ENCODE results near the gene DISP1. TPM values are rescaled to one million over a fixed set of nuclear protein-coding genes. Genes with fewer than 3 reads are reported as not detected.
"Not testable (repeated sequence)": the region's sequence is repeated elsewhere in the genome, so short reads cannot be mapped to it uniquely, and the experiment has no call there.

DISP1 gene
- total RNA-seq, 1 donor from 2014 or later, result 2.2 TPM

DNA sequence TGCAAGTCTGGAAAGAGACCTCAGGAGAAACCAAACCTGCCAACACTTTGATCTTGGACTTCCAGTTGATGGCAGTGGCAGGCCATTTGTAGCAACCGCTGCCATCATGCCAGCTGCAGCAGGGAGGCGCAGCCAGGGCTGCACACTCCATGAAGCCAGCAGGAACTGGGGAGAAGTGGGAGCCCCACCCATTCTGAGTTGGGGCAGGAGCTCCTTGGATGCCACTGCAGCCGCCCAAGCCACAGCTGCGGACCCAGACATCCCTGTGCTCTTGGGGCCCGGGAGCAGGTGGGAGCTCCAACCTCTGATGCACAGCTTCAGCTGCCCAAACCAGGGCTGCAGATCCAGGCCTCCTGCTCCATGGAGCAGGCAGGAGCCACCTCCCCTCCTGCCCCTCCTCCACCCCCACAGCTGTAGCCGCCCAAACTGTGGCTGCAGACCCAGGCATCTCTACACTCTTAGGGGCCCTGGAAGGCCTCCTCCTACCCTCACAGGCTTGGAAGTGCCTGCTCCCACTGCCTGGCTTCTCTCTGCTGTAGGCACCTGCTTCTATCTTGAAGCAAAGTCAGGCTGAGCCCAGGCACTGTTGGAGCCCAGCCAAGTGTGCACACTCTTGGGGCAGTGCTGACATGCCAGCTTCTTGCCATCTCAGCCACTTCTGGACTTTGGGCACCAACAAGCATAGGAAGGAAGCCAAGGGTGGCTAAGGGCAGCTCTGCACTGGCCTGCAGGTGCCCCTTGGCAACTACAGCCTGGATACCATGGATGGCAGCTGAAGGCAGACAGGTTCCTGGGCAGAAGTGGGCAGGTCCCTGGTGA, 20.0 kb upstream of the DISP1 start:
- DNase-seq (ENCODE audit: low read depth), result peak; percentile 31

GRCh38 chr1:222798116-222798515, 16.7 kb upstream of the DISP1 start:
- no peak for DNase-seq (ENCODE audit: low read depth)

DNA sequence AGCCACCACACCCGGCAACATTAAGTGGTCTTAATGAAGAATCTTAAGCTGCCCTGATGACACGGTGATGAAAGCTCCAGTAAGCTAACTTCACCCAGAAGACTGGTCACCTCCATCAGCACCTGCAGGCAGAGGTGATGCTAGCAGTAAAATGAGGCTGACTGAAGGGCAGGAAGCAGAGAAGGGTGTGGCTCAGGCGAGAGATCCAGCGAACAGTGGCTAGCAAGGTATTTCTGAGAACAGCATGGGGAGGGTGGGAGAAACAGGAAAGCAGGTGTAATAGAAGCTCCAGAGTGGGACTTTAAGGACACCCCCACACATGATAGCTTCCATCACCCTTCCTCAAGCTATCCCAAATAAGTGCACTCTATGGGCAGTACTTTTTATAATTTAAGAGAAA, 15.9 kb upstream of the DISP1 start:
- no peak for DNase-seq (ENCODE audit: low read depth)

- DNase-seq (ENCODE audit: low read depth), result no peak
These were observed 13.8 kb upstream of the DISP1 start for GRCh38 chr1:222801067-222801466.

DNA sequence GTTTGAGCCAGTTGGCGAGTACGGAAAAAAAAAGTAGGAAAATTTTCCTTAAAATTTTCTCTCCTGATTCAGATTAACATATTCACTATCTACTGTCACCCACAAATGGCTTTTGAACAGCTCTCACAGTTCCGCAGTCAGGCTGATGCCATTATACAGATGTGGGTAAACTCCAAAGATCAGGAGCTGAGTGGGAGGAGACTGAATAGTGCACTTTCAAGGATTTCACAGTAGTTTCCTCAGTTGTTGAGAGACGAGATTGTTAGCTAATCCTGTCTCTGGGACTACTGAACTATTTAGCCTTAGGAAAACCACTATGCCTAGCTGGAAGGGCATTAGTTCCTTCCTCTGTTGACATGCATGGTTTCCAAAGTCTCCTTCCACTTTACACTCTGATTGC, 3.2 kb upstream of the DISP1 start:
- DNase-seq (ENCODE audit: low read depth), result no peak

DNA sequence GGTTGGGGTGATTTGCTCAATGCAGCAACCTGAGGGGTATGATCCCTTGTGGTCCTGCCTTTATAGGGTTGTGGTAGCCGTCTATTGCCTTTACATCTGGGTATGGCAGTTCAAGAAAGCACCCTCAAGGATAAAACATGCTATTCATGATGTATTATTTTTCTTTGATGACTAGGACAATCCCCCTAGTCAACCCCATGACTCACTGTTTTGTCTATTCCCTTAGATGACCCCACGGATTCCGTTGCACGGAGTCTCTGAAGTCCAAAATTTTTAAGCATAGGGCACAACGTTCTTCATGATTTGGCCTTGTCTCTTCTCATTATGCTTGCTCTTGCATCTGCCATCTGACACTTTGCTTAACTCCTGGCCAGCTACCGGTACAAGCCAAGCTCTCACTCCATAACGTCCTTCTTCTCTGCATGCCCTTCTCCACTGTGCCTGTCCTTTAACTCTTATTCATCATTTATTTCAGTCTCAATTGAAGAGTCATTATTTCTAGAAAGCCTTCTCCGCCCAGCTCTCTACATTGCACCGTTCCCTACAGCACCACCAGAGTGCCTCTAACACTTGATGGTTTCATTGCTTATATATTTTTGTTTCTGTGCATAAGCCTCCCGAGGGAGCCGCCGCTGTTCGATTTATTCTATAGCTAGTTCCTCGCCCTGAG, 838 bp upstream of the DISP1 start:
- DNase-seq (ENCODE audit: low read depth), result no peak

DNA sequence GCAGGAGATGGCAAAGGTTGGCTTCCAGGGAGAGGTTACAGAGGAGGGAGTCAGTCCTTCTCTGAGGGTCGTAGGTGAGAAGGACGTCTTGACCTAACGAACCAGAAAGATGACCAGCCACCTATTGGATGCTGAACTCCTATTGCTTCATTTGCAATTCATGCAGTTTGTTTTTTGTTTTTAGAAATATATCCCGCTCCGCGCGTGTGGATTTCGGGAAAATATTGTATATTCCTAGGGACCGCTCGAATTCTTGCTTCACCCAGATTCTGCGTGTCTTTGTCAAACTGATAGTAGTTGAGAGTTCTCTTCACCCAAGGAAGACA, 564 bp downstream of the DISP1 start:
- no peak for DNase-seq (ENCODE audit: low read depth)

- DNase-seq (ENCODE audit: low read depth), result peak; percentile 59
These were observed 2.7 kb downstream of the DISP1 start for GRCh38 chr1:222817529-222817928.

GRCh38 chr1:222818171-222818570, 3.3 kb downstream of the DISP1 start:
- DNase-seq (ENCODE audit: low read depth), result no peak

DNA sequence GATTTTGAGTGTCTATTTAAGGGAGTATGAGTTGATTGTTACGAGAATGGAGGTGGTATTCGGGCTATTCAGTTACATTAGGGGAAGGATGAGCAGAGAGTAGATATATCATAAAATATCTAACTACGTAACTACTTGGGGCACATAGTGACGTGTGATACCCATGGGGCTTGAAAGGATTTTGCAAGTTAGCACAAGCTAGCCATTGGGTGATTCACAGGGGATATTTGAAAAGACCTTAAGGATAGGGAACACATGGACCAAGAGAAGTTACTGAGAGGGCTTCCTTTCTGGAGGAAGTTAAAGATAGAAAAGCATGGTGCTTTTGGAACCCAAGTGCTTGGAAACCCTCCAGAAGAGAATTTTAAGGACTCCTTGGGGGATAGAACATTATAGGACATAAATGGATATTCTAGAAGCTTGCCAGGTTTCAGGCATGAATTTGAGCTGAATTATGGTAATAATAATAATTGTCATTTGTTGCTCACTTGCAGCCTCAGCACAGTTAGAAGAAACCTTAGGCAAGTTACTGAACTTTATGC, 5.4 kb downstream of the DISP1 start:
- DNase-seq (ENCODE audit: low read depth), result no peak

DNA sequence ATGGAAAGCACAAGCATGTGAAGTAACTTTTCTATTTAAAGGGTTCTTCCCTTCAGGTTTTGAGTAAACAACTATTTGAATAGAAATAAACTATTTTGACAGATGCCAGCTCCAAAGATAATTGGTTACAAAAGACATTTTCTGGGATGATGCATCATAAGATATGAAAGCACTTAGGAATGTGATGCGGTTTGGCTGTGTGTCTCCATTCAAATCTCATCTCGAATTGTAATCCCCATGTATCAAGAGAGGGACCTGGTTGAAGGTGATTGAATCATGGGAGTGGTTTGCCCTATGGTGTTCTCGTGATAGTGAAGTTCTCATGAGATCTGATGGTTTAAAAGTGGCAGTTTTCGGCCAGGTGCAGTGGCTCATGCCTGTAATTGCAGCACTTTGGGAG, 6.4 kb downstream of the DISP1 start:
- no peak for DNase-seq (ENCODE audit: low read depth)

GRCh38 chr1:222823695-222824094, 8.9 kb downstream of the DISP1 start:
- DNase-seq (ENCODE audit: low read depth), result no peak

GRCh38 chr1:222824641-222825040, 9.8 kb downstream of the DISP1 start:
- no peak for DNase-seq (ENCODE audit: low read depth)

- no peak for DNase-seq (ENCODE audit: low read depth)
These were observed 14.1 kb downstream of the DISP1 start for GRCh38 chr1:222828939-222829338.

DNA sequence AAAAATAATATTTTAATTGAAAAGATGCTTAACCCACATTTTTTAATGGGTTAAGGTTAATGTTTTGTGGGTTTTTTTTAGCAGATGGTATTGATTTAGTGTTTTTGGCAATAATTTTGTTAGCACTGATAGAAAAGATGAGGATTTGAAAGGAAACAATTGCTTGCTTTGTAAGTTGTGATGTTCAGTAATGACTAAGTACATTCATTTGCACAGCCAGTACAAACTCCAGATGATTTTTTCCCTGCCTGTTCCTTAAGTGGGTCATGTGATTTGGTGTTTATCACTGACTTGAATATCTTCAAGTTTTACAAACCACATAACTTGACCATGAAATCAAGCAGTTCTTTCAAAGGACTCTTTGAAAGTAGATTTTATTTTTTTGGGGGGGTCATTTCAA, 15.0 kb downstream of the DISP1 start:
- peak; percentile 30 for DNase-seq (ENCODE audit: low read depth)

DNA sequence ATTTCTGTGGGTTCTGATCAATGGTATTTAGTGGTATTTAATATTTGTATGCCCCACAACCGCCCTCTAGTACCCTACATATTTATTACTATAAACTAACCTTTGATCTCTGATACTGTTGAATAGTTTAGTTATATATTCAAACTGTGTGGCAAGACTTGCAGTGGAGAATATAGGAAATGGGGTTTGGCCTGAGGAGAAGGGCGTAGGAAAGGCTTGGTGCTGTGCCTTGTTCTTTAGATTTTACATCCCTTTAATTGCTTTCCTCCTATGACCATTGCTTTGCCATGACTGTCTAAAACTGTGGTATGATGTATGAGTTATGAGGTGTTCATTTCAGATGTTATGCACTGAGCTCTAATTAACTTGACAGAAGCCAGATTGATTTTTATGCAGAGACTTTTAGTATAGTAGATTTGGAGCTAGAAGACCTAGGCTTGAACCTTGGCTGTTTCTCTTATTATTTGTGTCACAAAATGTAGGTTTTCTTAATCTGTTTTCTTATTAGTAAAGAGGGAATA, 18.6 kb downstream of the DISP1 start:
- no peak for DNase-seq (ENCODE audit: low read depth)

DNA sequence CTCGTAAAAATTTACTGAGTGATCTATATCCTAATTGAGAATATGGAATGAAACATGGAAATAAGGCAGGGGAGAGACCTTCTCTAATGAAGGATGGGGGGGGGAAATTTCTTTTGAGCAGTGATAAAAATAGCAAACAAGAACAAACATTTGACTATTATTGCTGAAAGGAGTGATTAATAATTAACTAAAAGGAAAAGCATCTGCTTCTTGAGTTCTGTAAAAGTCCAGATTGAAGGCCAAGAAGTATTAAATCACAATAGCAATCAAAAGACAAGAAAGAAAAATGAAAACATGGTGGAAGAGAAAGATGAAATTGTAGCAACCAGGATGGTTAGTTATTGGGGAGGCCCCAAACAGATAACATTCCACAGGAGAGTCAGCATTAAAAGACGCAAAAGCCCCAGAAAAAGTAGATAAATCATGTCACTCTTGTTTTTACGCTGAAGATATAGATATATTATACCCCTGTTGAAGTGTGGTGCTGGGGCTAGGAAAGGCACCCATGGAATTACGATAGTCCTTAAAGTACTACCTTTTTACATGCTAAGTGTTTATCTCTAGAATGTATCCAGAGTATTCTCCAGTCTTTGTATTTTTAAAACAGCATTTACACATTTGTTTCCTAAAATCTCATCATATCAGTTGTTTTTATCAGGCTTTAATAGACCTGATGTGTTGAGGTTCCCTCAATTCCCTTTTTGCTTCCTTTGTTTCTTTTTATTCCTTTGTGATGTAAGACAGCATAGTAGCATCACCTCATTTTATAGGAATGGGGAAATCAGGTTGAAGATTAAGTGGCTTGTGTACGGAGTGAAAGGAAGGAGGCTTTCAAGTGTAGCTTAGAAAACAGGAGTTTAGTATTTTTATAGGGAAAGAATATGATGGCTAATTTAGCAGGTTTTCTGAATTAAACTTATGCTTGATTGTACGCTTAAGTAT, 28.9 kb downstream of the DISP1 start:
- DNase-seq (ENCODE audit: low read depth), result no peak

DNA sequence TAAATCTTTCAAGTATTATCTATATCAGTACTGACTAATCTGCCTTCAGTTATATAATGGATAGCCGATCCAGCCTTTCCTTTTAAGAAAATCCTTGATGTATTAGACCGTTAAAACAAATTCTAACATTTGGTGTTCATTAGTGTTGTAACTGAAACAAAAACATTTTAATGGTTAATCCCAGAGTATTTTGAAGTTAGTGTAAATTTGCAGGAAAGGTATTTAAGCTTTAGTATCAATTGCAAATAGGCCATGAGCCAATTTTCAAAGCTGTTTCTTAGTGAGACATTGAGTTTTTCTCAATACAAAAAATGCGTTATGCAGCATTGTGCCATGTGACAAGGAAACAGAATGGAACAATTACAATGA, 29.6 kb downstream of the DISP1 start:
- no peak for DNase-seq (ENCODE audit: low read depth)

DNA sequence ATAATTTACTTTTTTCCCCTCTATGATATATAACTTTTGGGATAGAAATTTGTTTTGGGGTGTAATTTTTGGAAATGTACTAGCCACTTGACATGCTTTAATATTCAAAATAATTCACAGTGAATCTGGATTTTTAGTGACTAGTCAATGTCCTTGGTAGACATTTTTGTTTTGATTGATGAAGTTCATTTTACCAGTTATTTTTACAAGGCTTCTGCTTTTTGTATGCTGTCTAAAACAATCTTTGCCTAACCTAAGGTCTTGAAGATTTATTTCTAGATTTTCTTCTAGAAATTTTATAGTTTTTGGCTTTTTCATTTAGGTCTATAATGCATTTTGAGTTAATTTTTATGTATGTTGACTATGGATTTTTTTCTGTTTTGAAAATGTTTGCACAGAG, 30.9 kb downstream of the DISP1 start:
- no peak for DNase-seq (ENCODE audit: low read depth)

DNA sequence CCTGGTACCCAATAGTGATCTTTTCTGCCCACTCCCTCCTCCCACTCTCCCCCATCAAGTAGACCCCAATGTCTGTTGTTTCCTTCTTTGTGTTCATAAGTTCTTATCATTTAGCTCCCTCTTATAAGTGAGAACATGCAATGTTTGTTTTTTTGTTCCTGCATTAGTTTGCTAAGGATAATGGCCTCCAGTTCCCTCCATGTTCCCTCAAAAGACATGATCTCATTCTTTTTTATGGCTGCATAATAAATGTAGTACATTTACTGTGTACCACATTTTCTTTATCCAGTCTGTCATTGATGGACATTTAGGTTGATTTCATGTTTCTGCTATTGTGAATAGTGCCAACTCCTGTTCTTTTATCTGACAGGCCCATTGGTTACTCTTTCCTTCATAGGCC, 35.7 kb downstream of the DISP1 start:
- not testable (repeated sequence) for DNase-seq (ENCODE audit: low read depth)

DNA sequence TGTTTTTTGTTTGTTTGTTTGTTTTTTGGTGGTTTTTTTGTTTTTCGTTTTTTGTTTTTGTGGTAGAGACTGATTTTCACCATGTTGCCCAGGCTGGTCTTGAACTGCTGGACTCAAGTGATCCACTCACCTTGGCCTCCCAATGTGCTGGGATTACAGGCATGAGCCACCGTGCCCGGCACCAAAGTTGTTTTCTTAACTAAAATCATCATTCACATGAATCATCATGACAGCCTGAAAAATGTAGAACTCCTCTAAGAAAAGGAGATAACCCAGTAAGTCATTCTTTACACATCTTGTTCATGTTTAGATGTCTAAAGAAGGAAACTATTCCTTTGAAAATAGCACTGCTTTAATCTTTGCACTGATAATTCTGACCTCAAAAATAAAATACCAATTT, 37.5 kb downstream of the DISP1 start:
- DNase-seq (ENCODE audit: low read depth), result no peak

GRCh38 chr1:222861062-222861461, 46.2 kb downstream of the DISP1 start:
- no peak for DNase-seq (ENCODE audit: low read depth)
